ENCODE measurements around the gene AOPEP.

GRCh38 chr9:94799578-94800264 is 73.2 kb downstream of the AOPEP start:
- TF ChIP-seq, protein P1, sequence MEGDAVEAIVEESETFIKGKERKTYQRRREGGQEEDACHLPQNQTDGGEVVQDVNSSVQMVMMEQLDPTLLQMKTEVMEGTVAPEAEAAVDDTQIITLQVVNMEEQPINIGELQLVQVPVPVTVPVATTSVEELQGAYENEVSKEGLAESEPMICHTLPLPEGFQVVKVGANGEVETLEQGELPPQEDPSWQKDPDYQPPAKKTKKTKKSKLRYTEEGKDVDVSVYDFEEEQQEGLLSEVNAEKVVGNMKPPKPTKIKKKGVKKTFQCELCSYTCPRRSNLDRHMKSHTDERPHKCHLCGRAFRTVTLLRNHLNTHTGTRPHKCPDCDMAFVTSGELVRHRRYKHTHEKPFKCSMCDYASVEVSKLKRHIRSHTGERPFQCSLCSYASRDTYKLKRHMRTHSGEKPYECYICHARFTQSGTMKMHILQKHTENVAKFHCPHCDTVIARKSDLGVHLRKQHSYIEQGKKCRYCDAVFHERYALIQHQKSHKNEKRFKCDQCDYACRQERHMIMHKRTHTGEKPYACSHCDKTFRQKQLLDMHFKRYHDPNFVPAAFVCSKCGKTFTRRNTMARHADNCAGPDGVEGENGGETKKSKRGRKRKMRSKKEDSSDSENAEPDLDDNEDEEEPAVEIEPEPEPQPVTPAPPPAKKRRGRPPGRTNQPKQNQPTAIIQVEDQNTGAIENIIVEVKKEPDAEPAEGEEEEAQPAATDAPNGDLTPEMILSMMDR (IDR thresholded peaks at IDR 0.05; ENCODE audit: insufficient read depth, low read length, poor library complexity, severe bottlenecking) = no peak
- TF ChIP-seq EZH2phosphoT487 (conservative IDR thresholded peaks at IDR 0.05; ENCODE audit: low read length) = no peak

Measured in SU-DHL-6 (cell line).